SIG-M5 treated with dmso at 0.1 percent for 504 hours (cell line): ENCODE results near the gene NADK2.
"Not testable (repeated sequence)": the region's sequence is repeated elsewhere in the genome, so short reads cannot be mapped to it uniquely, and the experiment has no call there.

Experiments used
- DNase-seq: peaks from one replicate; lab custom pipeline; 2025; ENCODE audit not compliant: unreplicated experiment; lab: John Stamatoyannopoulos, UW

The NADK2 gene

DNA sequence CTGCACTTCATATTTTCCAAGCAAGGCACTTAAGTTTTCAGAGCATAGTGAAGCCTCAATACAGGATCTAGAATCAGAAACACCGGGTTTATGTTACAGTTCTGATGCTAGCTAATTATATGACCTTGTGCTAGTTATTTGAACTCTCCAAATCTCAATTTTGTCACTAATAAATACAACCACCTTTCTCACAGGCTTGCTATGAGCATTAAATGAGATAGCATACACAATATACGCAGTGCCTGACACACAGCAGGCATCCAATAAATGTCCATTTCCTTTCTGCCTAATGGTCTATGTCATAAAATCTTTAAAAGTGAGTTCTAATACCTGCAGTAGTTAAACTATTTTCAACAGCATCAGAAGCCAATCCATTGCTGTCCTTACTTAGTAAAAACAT lies 32.9 kb downstream of the NADK2 start:
- no peak for DNase-seq

- no peak for DNase-seq
Measured at GRCh38 chr5:36206913-36207312, 34.8 kb downstream of the NADK2 start.

DNA sequence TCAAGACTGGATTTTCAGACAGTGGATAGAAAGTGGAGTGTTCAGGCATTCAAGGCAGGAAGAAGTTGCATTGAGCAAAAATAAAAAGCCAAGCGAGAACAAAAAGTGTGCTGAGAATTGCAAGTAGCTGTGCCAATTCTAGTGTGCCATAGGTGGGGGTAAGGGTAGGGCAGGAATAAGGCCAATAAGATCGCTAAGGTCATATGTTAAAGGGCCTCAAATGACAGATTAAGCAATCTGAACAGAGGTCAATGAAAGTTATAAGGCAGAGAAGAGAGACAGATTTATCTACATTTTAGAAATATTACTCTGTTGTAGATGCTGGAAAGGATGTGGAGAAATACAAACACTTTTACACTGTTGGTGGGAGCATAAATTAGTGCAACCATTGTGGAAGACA lies 36.4 kb downstream of the NADK2 start:
- no peak for DNase-seq

DNA sequence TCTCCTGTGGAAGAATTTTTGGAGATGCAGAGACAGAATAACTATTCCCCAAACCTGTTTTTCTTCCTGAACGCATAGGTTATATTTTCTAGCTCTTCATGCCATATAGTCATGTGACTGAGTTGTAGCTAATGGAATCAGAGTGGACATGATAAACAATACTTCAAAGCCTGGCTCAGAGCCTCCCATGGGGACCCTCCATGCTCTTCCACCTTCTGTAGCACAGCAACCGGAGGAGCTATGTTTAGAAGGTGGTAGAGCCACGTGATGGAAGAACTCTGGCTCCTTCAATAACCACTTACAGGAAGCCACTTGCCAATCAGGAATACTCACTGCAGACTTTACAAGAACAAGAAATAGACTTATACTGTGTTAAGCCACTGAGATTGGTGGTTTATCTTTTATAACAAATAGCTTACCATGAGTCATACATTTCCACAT lies 39.2 kb downstream of the NADK2 start:
- no peak for DNase-seq

GRCh38 chr5:36200513-36200912 lies 41.2 kb downstream of the NADK2 start:
- DNase-seq: no peak

- no peak for DNase-seq
Measured at GRCh38 chr5:36199620-36200019, 42.1 kb downstream of the NADK2 start.

GRCh38 chr5:36198783-36199182 lies 42.9 kb downstream of the NADK2 start:
- DNase-seq: not testable (repeated sequence)

GRCh38 chr5:36198281-36198680 lies 43.4 kb downstream of the NADK2 start:
- no peak for DNase-seq

DNA sequence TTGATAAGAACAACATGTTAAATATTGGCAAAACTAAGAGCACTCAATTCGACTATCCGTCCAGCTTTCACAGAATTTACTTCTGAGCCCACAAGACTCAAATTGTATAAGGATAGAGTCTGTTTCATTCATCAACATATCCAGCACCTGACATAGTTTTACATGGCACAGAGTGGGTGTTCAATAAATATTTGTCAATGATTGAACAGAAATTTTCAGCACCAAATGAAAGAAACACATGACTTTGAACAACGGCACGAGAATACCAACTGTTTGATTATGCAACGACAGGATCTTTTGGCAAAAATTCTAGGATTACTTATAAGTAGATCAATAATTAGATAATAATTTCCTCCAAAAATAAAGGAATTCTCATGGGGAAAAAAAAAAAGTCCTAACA lies 48.0 kb downstream of the NADK2 start:
- DNase-seq: no peak

DNA sequence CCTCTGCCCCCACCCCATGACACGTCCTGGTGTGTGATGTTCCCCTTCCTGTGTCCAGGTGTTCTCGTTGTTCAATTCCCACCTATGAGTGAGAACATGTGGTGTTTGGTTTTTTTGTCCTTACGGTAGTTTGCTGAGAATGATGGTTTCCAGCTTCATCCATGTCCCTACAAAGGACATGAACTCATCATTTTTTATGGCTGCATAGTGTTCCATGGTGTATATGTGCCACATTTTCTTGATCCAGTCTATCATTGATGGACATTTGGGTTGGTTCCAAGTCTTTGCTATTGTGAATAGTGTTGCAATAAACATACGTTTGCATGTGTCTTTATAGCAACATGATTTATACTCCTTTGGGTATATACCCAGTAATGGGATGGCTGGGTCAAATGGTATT lies 57.3 kb downstream of the NADK2 start:
- DNase-seq: not testable (repeated sequence)

- no peak for DNase-seq
Measured at GRCh38 chr5:36181774-36182173, 60.0 kb downstream of the NADK2 start.

GRCh38 chr5:36180556-36181350 lies 61.0 kb downstream of the NADK2 start:
- DNase-seq: peak; percentile 33

GRCh38 chr5:36179950-36180349 lies 61.8 kb downstream of the NADK2 start:
- no peak for DNase-seq

- no peak for DNase-seq
Measured at GRCh38 chr5:36178524-36178890, 63.2 kb downstream of the NADK2 start.

DNA sequence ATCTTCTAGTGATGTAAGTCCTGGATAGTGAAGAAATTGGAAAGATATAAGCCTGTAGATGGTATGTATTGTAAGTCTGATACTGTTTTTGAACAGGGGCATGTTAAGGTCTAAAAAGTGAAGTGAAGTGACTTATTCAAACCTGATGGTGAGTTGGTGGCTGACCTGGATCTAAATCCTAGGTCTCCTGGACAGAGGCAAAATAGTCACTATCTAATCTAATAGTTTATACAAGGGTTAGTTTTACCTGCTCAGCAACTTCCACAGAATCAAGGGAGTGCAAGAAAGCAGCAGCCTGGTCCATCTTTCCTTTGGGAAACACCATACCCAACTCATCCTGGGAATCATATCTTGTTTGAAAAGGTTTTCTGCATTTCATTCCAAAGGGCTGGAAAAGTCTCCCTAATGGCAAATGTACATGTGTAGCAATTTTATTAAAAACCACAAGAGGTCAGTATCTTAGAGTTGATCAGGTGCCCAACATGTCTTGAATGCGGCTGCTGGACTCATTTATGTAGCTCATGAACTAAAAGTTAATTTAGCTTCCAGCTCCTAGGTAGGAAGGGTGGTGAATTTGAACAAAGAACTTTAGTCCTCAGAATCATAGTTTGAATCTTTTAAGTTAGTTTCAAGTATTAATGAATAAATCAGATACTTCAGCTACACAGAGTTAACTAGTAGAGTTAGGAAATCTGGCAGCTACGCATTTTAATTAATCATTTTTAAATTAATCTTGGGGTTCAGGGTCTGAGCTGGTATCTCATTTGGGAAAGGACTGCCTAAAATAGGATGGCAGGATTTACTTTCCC lies 63.8 kb downstream of the NADK2 start:
- DNase-seq: peak; percentile 25

GRCh38 chr5:36177154-36177553 lies 64.6 kb downstream of the NADK2 start:
- DNase-seq: no peak

DNA sequence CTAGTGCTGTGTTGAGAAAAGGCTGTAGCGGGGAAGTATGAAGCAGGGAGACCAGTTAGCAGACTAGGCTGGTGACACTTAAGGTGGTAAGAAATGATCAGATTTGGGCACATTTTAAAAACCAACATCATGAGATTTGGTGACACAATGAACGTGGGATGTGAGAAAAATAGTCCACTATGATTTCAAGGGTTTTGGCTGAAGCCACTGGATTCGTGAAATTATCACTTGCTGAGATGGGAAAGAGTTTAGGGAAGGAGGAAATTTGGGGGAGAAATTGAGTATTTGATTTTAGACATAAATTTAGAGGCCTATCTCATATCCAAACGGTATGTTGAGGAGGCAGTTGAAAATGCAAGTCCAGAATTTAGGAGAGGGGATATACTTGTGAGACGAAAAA lies 66.7 kb downstream of the NADK2 start:
- no peak for DNase-seq

- DNase-seq: no peak
Measured at GRCh38 chr5:36174119-36174518, 67.6 kb downstream of the NADK2 start.

DNA sequence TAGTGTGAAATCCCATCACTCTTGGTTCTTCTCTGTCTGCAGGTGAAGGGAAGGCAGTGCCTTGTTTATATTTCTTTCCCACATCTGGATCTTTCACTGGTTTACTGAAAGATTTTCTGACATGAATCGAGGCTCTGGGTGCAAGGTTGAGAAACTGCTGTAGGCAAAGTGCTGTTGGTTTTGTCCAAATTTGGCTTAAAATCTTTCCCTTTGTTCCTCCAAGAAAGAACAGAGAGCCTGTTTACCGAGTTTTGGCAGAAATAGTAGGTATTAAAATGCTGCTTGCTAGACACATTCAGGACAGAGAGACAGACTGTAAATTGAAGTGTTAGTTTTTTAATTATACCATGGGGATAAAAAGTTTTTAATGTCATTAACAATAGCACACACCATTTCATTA lies 68.3 kb downstream of the NADK2 start:
- no peak for DNase-seq

GRCh38 chr5:36172599-36172998 lies 69.1 kb downstream of the NADK2 start:
- DNase-seq: no peak

- DNase-seq: no peak
Measured at GRCh38 chr5:36170832-36171424, 70.8 kb downstream of the NADK2 start.

GRCh38 chr5:36168737-36169136 lies 73.0 kb downstream of the NADK2 start:
- no peak for DNase-seq
